GM23338 (cell line): Measurements from ENCODE around the gene MKX. TPM values are rescaled to one million over a fixed set of nuclear protein-coding genes. Genes with fewer than 3 reads are reported as not detected.

ENCODE experiments used
- ATAC-seq: fragments of 200-7000 bp; cut with Tn5 transposase; 3 replicates; pipeline ENCODE4 v1.9.1; 2020
- DNase-seq: peaks from one replicate; pipeline ENCODE4 v3.0.0-alpha.2; 2015; ENCODE audit warnings: low spot score
- H2AFZ ChIP-seq: fragments of 200-600 bp; sonication (generic); 2 replicates; pipeline ENCODE4 v1.8.0; 2016; ENCODE audit warnings: antibody characterized with exemption, mild to moderate bottlenecking, moderate library complexity
- H3F3A ChIP-seq: fragments of 200-600 bp; sonication (generic); replicated peaks from 2 replicates; pipeline ENCODE4 v1.8.0; 2017; ENCODE audit warnings: antibody characterized with exemption, mixed run types, low read depth
- H3K27ac ChIP-seq: fragments of 200-600 bp; sonication (generic); 2 replicates; pipeline ENCODE4 v1.6.1; 2016; ENCODE audit warnings: low read depth
- H3K27me3 ChIP-seq: fragments of 200-600 bp; sonication (generic); 2 replicates; pipeline ENCODE4 v1.8.0; 2016; ENCODE audit warnings: mild to moderate bottlenecking, mixed run types, moderate library complexity; ENCODE audit not compliant: insufficient read depth
- H3K36me3 ChIP-seq: fragments of 200-600 bp; sonication (generic); 2 replicates; pipeline ENCODE4 v1.8.0; 2016; ENCODE audit warnings: mild to moderate bottlenecking; ENCODE audit not compliant: insufficient read depth
- H3K4me1 ChIP-seq: fragments of 200-600 bp; sonication (generic); 2 replicates; pipeline ENCODE4 v1.8.0; 2016; ENCODE audit warnings: mild to moderate bottlenecking, moderate library complexity; ENCODE audit not compliant: insufficient read depth
- H3K4me2 ChIP-seq: fragments of 200-600 bp; sonication (generic); 2 replicates; pipeline ENCODE4 v1.7.1; 2017; ENCODE audit warnings: mixed run types
- H3K4me3 ChIP-seq: fragments of 200-600 bp; sonication (generic); 2 replicates; pipeline ENCODE4 v1.6.1; 2016; ENCODE audit warnings: mixed run types
- H3K79me2 ChIP-seq: fragments of 200-600 bp; sonication (generic); replicated peaks from 2 replicates; pipeline ENCODE4 v1.8.0; 2017; ENCODE audit warnings: mild to moderate bottlenecking; ENCODE audit not compliant: insufficient read depth
- H3K9me2 ChIP-seq: fragments of 200-600 bp; sonication (generic); 2 replicates; pipeline ENCODE4 v1.8.0; 2017; ENCODE audit not compliant: insufficient read depth
- H4K20me1 ChIP-seq: fragments of 200-600 bp; sonication (generic); replicated peaks from 2 replicates; pipeline ENCODE4 v1.8.0; 2017; ENCODE audit warnings: mild to moderate bottlenecking; ENCODE audit not compliant: insufficient read depth
- H3K27ac Mint-ChIP-seq: 2 replicates; pipeline ENCODE4 v1.8.0; 2020; ENCODE audit warnings: inconsistent platforms, mild to moderate bottlenecking, moderate library complexity, mixed read lengths
- H3K27me3 Mint-ChIP-seq: 3 replicates; pipeline ENCODE4 v1.8.0; 2022; ENCODE audit warnings: low read depth, mild to moderate bottlenecking, moderate library complexity, mixed read lengths, inconsistent platforms; ENCODE audit not compliant: insufficient read depth, poor library complexity
- H3K36me3 Mint-ChIP-seq: 3 replicates; pipeline ENCODE4 v1.8.0; 2021; ENCODE audit warnings: low read depth, mild to moderate bottlenecking, inconsistent platforms, moderate library complexity, mixed read lengths
- H3K4me1 Mint-ChIP-seq: 3 replicates; pipeline ENCODE4 v1.8.0; 2020; ENCODE audit warnings: mild to moderate bottlenecking, inconsistent platforms, mixed read lengths
- H3K4me3 Mint-ChIP-seq: 3 replicates; pipeline ENCODE4 v1.8.0; 2021; ENCODE audit warnings: moderate library complexity, mild to moderate bottlenecking, inconsistent platforms, mixed read lengths
- H3K9me3 Mint-ChIP-seq: 3 replicates; pipeline ENCODE4 v1.8.0; 2020; ENCODE audit warnings: moderate library complexity, mild to moderate bottlenecking, inconsistent platforms, mixed read lengths
- CTCF ChIP-seq, 2 experiments: fragments of 200-600 bp in 1 of 2; sonication (generic) in 1 of 2; conservative IDR thresholded peaks; 2 replicates each; pipeline versions ENCODE4 v1.5.1 to v1.6.1; 2016 to 2017; ENCODE audit warnings: antibody characterized with exemption in 2 of 2, low read depth in 2 of 2, mild to moderate bottlenecking in 2 of 2, moderate library complexity in 1 of 2
- ETS1 ChIP-seq: IDR thresholded peaks from 2 replicates; pipeline ENCODE4 v1.6.1; 2016; ENCODE audit warnings: antibody characterized with exemption
- EZH2 ChIP-seq: fragments of 200-600 bp; sonication (generic); IDR thresholded peaks from one replicate; pipeline ENCODE4 v1.8.0; 2017; ENCODE audit warnings: antibody characterized with exemption, mild to moderate bottlenecking, low read depth; ENCODE audit not compliant: unreplicated experiment
- EZH2phosphoT487 ChIP-seq: fragments of 200-600 bp; sonication (generic); IDR thresholded peaks from one replicate; pipeline ENCODE4 v1.8.1; 2018; ENCODE audit warnings: antibody characterized with exemption; ENCODE audit not compliant: unreplicated experiment
- JUNB ChIP-seq: IDR thresholded peaks from one replicate; pipeline ENCODE4 v1.6.1; 2016; ENCODE audit warnings: antibody characterized with exemption; ENCODE audit not compliant: unreplicated experiment
- NANOG ChIP-seq: IDR thresholded peaks from 2 replicates; pipeline ENCODE4 v1.6.1; 2016; ENCODE audit warnings: antibody characterized with exemption, borderline replicate concordance
- REST ChIP-seq: IDR thresholded peaks from one replicate; pipeline ENCODE4 v1.6.1; 2018; ENCODE audit warnings: antibody characterized with exemption; ENCODE audit not compliant: unreplicated experiment
- polyA plus RNA-seq: library from polyadenylated mRNA; unstranded; fragments of >200 nt; fragmentation: Nextera tagmentation; extraction: Ambion mirVana; gene quantifications from 2 replicates; pipeline ENCODE4 v1.2.1, GENCODE V29; 2016
- total RNA-seq: library from RNA; depleted of rRNA; stranded (reverse); fragments of >200 nt; shearing (Covaris generic); gene quantifications from 2 replicates; pipeline ENCODE4 v1.2.3, GENCODE V29; 2014

MKX gene
- total and polyA plus RNA-seq, 2 experiments from 2014 or later = 0.66 to 0.97 TPM

GRCh38 chr10:27744802-27745731, 552 bp downstream of the MKX start:
- Mint-ChIP-seq H3K27me3 (peaks cover 72% of the 10 kb centered on the region), H3K36me3 (peaks cover 4% of the 10 kb centered on the region; the same call in 1 of the 3 replicates), H3K4me1 (peaks cover 30% of the 10 kb centered on the region), H3K27ac (no peak overlapping the region), H3K4me3 (peak overlapping the region; percentile 92), H3K9me3 (peaks cover 6% of the 10 kb centered on the region)
- TF ChIP-seq JUNB = no peak
- TF ChIP-seq EZH2 = peak; percentile 71
- Histone ChIP-seq H3K4me2 (peak overlapping the region; percentile 96), H3K27ac (no peak overlapping the region), H3K4me3 (peak overlapping the region; percentile 88), H3K27me3 (peaks cover 100% of the 10 kb centered on the region), H2AFZ (peak overlapping the region; percentile 98), H4K20me1 (no peaks in the 10 kb centered on the region), H3F3A (0 out of 2 replicates have a peak, but pooled peaks cover 13% of the 10 kb centered on the region), H3K36me3 (no peaks in the 10 kb centered on the region), H3K9me2 (no peaks in the 10 kb centered on the region), H3K4me1 (peaks cover 31% of the 10 kb centered on the region; the same call in 1 of the 2 replicates), H3K79me2 (no peaks in the 10 kb centered on the region)
- peak; percentile 83 for DNase-seq
- peak; percentile 27 for ATAC-seq

- no peak overlapping the region for H3K27ac Mint-ChIP-seq
- H3K27me3 Mint-ChIP-seq = peaks cover 72% of the 10 kb centered on the region
- 0 out of 2 replicates have a peak, but pooled peaks cover 13% of the 10 kb centered on the region for H3F3A ChIP-seq
- H3K4me1 ChIP-seq = peaks cover 31% of the 10 kb centered on the region; the same call in 1 of the 2 replicates
- no peak for TF ChIP-seq NANOG
- TF ChIP-seq ETS1 = no peak
- peak; percentile 77 for TF ChIP-seq EZH2
- no peak for TF ChIP-seq REST
- no peak for TF ChIP-seq CTCF (conservative IDR thresholded peaks at IDR 0.05; ENCODE audit: low read depth in 2 of 2)
- TF ChIP-seq EZH2phosphoT487 = peak; percentile 27
- peak overlapping the region; percentile 92 for H3K4me3 Mint-ChIP-seq
- peaks cover 6% of the 10 kb centered on the region for H3K9me3 Mint-ChIP-seq
- H3K36me3 ChIP-seq = no peaks in the 10 kb centered on the region
- no peaks in the 10 kb centered on the region for H4K20me1 ChIP-seq
- H3K4me1 Mint-ChIP-seq = peaks cover 30% of the 10 kb centered on the region
- peak; percentile 66 for DNase-seq
- H3K36me3 Mint-ChIP-seq = peaks cover 4% of the 10 kb centered on the region; the same call in 1 of the 3 replicates
- ATAC-seq = peak; percentile 7
- peak overlapping the region; percentile 93 for H2AFZ ChIP-seq
- peak overlapping the region; percentile 96 for H3K4me2 ChIP-seq
- H3K27ac ChIP-seq = no peak overlapping the region
- peaks cover 99% of the 10 kb centered on the region for H3K27me3 ChIP-seq
- no peaks in the 10 kb centered on the region for H3K79me2 ChIP-seq
- H3K9me2 ChIP-seq = no peaks in the 10 kb centered on the region
- peak overlapping the region; percentile 88 for H3K4me3 ChIP-seq
Measured at GRCh38 chr10:27743877-27744801, 1.5 kb downstream of the MKX start.
